Kidney (tissue), 14 donors: Measurements from ENCODE around the gene SEPTIN10. TPM values are rescaled to one million over a fixed set of nuclear protein-coding genes. Genes with fewer than 3 reads are reported as not detected.

ENCODE experiments used
- DNase-seq, 5 donors: peaks; one replicate each; pipeline ENCODE4 v3.0.0-alpha.2; 2013 to 2020
- FAIRE-seq: peaks from 2 replicates; lab custom pipeline; 2012; peaks lifted over from hg19 to GRCh38; lab: Jason Lieb, UNC
- H3K27ac ChIP-seq, 2 donors: one replicate each; pipeline ENCODE4 v1.7.0; 2013; ENCODE audit warnings: low read depth in 2 of 2, low read length in 2 of 2, inconsistent platforms in 1 of 2
- H3K27me3 ChIP-seq: one replicate; pipeline ENCODE4 v1.7.1; 2013; ENCODE audit warnings: low read length, inconsistent platforms; ENCODE audit not compliant: control insufficient read depth, insufficient read depth
- H3K36me3 ChIP-seq, 3 donors: one replicate each; pipeline versions ENCODE4 v1.7.0 to v1.7.1; 2013; ENCODE audit warnings: low read length in 3 of 3, control low read depth in 1 of 3, inconsistent platforms in 1 of 3; ENCODE audit not compliant: insufficient read depth in 3 of 3, control insufficient read depth in 2 of 3
- H3K4me1 ChIP-seq, 3 donors: one replicate each; pipeline versions ENCODE4 v1.7.0 to v1.7.1; 2013; ENCODE audit warnings: low read length in 3 of 3, inconsistent platforms in 1 of 3, low read depth in 1 of 3; ENCODE audit not compliant: control insufficient read depth in 2 of 3, insufficient read depth in 2 of 3
- H3K4me3 ChIP-seq, 3 donors: one replicate each; pipeline versions ENCODE4 v1.7.0 to v1.8.1; 2013; ENCODE audit warnings: low read length in 3 of 3, control low read depth in 1 of 3, inconsistent platforms in 1 of 3
- H3K9ac ChIP-seq, 3 donors: one replicate each; pipeline versions ENCODE4 v1.7.0 to v1.7.1; 2013; ENCODE audit warnings: low read length in 3 of 3, control low read depth in 1 of 3, inconsistent platforms in 1 of 3
- H3K9me3 ChIP-seq, 3 donors: one replicate each; pipeline versions ENCODE4 v1.7.0 to v1.7.1; 2013; ENCODE audit warnings: low read length in 3 of 3, control low read depth in 1 of 3, inconsistent platforms in 1 of 3; ENCODE audit not compliant: control insufficient read depth in 2 of 3, insufficient read depth in 1 of 3
- intact Hi-C: fragments of 100-400 bp; cut with DNase I; formaldehyde crosslinking; loops from one replicate; pipeline ENCODE4 v1.11.1; 2022
- polyA plus RNA-seq: library from polyadenylated mRNA; stranded (reverse); fragments of 350-450 nt; fragmentation: Illumina TruSeq; extraction: RNeasy Lipid Tissue Mini Kit (QIAGEN cat#74804); gene quantifications from one replicate; pipeline ENCODE4 v1.2.3, GENCODE V29; 2014; ENCODE audit warnings: low read depth, low replicate concordance; ENCODE audit not compliant: insufficient read depth
- total RNA-seq: library from RNA; stranded (reverse); fragmentation: NEBNext Ultra II Directional; extraction: Animal tissue kit (Norgen Biotek cat#: 25700); gene quantifications from one replicate; pipeline ENCODE4 v1.2.1, GENCODE V29; 2021
- TF ChIP-seq, protein P1 (sequence below): IDR thresholded peaks from 3 replicates; pipeline ENCODE4 v1.5.1; 2012; ENCODE audit warnings: mild to moderate bottlenecking, moderate library complexity, borderline replicate concordance; ENCODE audit not compliant: insufficient read depth; ENCODE audit errors: extremely low read depth
- donor health status: control.
- donor health status: control.
- donor health status: control.
- donor health status: control.
- donor health status: control.
- donor health status: DM: yes; HTN: yes; CAD: no.
- donor health status: Normal renal cell carcinoma (clear cell type).

The SEPTIN10 gene
- total and polyA plus RNA-seq, 2 donors from 2014 or later, result 20.8 to 80.7 TPM

GRCh38 chr2:109563980-109564550, 49.7 kb downstream of the SEPTIN10 start:
- H3K27ac ChIP-seq, result no peak overlapping the region
- FAIRE-seq (no peak), DNase-seq (no peak)
- H3K9me3 ChIP-seq, result no peaks in the 10 kb centered on the region
- no peak overlapping the region for H3K9ac ChIP-seq
- no peaks in the 10 kb centered on the region for H3K27me3 ChIP-seq
- intact Hi-C loops, result no loop called here
- H3K4me1 ChIP-seq, result no peaks in the 10 kb centered on the region
- no peak overlapping the region for H3K4me3 ChIP-seq
- TF ChIP-seq, protein P1, sequence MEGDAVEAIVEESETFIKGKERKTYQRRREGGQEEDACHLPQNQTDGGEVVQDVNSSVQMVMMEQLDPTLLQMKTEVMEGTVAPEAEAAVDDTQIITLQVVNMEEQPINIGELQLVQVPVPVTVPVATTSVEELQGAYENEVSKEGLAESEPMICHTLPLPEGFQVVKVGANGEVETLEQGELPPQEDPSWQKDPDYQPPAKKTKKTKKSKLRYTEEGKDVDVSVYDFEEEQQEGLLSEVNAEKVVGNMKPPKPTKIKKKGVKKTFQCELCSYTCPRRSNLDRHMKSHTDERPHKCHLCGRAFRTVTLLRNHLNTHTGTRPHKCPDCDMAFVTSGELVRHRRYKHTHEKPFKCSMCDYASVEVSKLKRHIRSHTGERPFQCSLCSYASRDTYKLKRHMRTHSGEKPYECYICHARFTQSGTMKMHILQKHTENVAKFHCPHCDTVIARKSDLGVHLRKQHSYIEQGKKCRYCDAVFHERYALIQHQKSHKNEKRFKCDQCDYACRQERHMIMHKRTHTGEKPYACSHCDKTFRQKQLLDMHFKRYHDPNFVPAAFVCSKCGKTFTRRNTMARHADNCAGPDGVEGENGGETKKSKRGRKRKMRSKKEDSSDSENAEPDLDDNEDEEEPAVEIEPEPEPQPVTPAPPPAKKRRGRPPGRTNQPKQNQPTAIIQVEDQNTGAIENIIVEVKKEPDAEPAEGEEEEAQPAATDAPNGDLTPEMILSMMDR, result no peak
- H3K36me3 ChIP-seq, result peaks cover 3 to 14% (median 4%) of the 10 kb centered on the region in 3 donors

DNA sequence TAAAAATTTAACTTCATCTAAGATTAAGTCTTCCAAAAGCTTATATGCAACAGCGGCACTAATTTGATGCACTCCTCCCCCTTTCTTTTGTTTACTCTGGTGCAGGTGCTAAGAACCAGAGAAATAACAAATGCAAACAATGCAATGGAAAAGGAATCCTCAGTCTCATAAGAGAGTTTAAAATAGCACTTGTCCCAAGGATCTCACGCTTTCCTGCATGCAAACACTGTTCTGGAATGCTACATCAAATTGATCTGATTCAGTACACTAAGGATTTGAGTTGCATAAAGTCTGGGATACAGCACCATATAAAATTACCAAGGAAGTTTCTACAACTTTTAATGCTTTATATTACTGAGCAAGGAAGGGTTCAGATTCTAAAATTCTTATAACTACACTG, 50.5 kb downstream of the SEPTIN10 start:
- H3K4me3 ChIP-seq, result no peak overlapping the region
- H3K9me3 ChIP-seq, result no peaks in the 10 kb centered on the region
- H3K4me1 ChIP-seq, result peaks cover 0 to 3% (median 0%) of the 10 kb centered on the region in 3 donors
- H3K36me3 ChIP-seq, result peaks cover 3 to 14% (median 4%) of the 10 kb centered on the region in 3 donors
- no peak for FAIRE-seq
- TF ChIP-seq, protein P1, result no peak
- DNase-seq, result no peak
- no peaks in the 10 kb centered on the region for H3K27me3 ChIP-seq
- H3K9ac ChIP-seq, result no peak overlapping the region
- no peak overlapping the region for H3K27ac ChIP-seq
- intact Hi-C loops, result no loop called here

- Histone ChIP-seq H3K9me3 (no peaks in the 10 kb centered on the region), H3K4me3 (no peak overlapping the region), H3K4me1 (peaks cover 0 to 9% (median 0%) of the 10 kb centered on the region in 3 donors), H3K36me3 (peaks cover 3 to 14% (median 4%) of the 10 kb centered on the region in 3 donors), H3K27me3 (no peaks in the 10 kb centered on the region), H3K27ac (no peak overlapping the region), H3K9ac (no peak overlapping the region)
- DNase-seq, result no peak
- TF ChIP-seq, protein P1, result no peak
- intact Hi-C loops, result no loop called here
- FAIRE-seq, result no peak
Measured at GRCh38 chr2:109562421-109562820, 51.3 kb downstream of the SEPTIN10 start.
